Embryonic facial prominence (tissue), 1 donor: Measurements from ENCODE around the gene PIKFYVE.
"Not testable (repeated sequence)": the region's sequence is repeated elsewhere in the genome, so short reads cannot be mapped to it uniquely, and the experiment has no call there.

ENCODE experiments used
- DNase-seq: peaks from one replicate; pipeline ENCODE4 v3.0.0-alpha.2; 2016; ENCODE audit errors: extremely low spot score

Gene PIKFYVE

DNA sequence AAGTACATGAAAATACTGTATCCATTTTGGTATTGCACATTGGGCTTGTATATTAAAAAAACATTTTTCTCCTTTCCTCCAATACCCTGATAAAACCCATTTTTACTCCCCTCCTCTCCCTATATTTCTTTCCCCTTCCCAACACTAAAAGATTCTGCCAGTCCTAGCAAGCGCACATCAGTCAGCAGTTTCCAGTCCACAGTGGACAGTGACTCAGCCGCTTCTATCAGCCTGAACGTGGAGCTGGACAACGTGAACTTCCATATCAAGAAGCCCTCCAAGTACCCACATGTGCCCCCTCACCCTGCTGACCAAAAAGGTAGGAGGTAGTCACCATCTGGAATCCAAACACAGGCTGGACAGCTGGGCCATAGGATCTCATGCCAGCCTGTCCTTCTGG is 38.6 kb downstream of the PIKFYVE start:
- DNase-seq: no peak

DNA sequence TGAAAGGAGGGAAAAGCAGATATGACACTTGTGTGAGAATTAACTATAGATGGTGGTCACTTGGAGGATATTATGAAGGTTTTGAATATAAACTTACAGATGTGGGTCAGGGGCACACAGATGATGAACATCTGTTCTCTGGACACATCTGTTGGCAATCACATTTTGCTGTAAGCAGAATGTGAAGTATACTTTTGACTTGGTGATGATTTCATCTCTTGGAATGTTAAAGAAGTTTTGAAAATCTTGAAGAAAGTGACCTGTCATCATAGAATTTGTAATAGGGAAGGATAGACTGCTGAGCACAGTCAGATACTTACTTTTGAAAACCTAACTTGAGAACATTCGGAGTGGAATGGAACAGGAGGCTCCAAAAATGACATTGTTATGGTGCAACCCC is 40.2 kb downstream of the PIKFYVE start:
- no peak for DNase-seq

DNA sequence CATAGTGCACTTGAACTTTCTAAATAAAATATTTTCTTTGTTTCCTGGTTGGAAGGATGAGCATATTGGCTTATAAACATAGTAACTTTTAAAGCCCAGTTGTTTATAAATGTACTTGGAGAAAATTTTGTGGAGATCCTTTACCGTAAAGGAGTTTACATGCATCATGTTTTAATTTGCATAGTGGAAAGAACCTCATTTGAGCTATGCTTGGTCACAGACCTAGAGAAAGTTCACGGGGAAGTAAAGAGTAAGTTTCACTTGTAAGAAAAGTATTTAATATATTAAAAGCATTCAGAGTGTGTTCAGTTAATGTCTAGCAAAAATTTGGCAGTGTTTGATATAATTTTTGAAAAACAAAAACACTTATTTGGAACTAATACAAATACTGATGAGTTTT is 45.3 kb downstream of the PIKFYVE start:
- no peak for DNase-seq

DNA sequence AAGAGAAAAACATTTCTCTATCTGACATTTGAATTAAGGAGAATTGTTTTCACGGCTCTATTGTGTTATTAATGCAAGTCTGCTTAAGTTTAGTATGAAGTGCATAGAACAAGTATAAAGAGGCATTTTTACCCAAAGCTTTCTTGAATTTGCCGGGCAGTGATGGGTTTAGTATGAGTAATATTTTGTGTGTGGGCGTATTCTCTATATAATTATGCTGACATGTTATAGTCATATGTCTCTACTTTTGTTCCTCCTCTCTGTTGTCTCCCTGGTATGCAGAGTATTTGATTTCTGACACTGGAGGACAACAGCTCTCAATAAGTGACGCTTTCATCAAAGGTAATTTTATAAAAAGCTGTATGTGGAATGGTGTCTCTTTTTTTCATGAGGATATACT is 45.9 kb downstream of the PIKFYVE start:
- DNase-seq: no peak

GRCh38 chr2:208315081-208315788 is 49.2 kb downstream of the PIKFYVE start:
- no peak for DNase-seq

DNA sequence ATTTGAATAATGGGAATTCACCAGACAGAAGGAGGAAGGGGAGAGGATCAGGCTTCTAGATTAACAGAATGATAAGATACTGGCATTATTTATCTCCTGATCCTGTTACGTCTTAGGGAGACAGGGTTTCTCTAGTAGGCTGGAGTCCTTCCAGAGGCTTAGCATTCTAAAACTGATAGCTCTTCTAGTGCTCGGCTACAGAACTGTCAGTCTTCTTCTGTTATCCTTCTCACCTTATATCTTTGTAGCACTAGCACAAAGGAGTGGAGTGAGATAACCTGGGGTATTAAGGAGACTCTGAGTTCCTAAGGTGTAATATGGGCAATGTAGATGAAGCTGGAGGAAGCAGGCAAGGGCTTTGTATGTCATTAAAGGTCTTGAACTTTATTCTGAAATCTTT is 52.1 kb downstream of the PIKFYVE start:
- no peak for DNase-seq

DNA sequence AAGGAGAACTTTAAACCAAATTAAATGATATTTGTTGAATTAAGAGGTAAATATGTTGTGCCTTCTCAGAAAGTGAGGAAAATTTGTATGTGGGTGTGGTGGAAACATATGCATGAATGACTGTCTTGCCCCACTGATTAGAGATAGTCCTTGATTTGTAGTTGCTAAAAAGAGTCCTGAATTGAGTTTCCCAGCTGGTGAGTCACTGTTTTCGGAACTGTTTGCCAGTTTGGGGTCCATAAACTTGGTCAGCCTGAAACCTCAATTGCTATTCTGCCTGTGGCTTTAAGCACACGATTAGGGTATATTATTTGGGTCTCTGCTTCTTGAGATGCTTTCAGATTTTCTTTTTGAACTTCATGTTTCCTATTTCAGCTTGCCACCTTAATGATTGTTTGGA is 53.3 kb downstream of the PIKFYVE start:
- no peak for DNase-seq

- DNase-seq: no peak
Measured at GRCh38 chr2:208320686-208321085, 54.6 kb downstream of the PIKFYVE start.

GRCh38 chr2:208326016-208326415 is 60.0 kb downstream of the PIKFYVE start:
- DNase-seq: no peak

- no peak for DNase-seq
Measured at GRCh38 chr2:208329485-208329884, 63.4 kb downstream of the PIKFYVE start.

GRCh38 chr2:208334230-208334629 is 68.2 kb downstream of the PIKFYVE start:
- DNase-seq: no peak

DNA sequence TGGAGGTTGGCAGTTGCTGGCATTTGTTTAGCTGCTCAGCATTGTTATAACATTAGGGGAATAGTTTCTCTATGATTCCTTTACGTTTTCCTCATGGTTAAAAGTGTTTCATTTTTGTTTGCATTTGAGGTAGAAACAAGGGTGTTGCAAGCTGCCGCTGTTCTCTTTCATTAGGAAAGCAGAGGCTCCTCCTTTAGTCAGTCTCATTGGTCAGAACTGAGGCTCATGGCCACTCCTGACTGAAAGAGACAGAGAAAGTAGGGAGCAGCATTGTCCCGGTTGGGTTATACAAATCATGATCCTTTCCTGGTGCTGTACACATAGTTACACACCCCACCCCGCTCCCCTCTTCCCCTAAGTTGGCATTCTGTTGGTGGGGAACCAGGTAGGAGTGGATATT is 80.7 kb downstream of the PIKFYVE start:
- DNase-seq: no peak

DNA sequence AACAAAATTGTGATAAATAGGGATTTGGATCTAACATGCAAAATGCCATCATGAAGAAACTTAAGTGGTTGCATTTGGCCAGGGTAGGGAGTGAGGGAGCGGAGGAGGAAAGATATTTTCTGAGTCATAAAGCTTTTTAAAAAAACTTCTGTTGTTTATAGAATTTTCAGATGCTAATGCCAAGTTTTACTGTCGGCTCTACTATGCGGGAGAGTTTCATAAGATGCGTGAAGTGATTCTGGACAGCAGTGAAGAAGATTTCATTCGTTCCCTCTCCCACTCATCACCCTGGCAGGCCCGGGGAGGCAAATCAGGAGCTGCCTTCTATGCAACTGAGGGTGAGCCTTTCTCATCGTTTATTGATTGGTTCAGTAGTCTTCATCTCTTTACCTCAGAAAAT is 84.6 kb downstream of the PIKFYVE start:
- no peak for DNase-seq

DNA sequence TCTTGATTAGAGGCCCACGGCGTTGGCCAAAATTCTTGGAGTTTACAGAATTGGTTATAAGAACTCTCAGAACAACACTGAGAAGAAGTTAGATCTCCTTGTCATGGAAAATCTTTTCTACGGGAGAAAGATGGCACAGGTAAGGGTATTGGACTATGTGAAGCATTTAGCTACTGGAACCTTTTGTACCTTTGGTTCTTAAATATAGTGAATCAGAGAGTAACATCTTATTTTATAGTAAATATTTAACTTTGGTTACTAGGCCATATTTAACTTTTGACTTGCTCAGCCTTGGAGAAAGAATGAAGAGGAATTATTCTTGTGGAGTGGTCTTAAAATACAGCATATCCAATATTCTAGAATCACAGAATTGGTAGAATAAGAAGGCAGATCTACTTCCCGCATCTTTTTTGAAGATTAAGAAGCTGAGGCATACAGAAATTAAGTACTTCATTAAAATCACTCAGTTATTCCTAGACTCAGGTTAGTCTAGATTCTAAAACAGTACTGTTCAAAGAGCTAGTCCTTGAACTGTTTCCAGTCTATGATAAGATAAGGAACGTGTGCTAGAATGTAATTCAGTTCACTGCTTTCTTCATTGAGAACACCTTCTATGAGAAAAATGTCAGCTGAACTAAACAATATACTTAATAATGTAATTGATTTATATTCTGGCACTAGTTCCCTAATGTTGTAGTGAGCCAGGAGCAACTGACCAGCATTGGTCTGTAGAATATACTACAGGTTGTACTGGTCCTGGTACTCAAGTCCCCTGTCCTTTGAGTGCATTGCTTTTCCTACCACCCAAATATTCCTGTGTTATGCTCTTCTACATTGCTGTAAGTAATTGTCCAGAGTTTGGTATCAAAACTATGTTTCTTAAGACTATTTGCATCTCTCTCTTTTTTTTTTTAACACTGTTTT is 86.9 kb downstream of the PIKFYVE start:
- no peak for DNase-seq

DNA sequence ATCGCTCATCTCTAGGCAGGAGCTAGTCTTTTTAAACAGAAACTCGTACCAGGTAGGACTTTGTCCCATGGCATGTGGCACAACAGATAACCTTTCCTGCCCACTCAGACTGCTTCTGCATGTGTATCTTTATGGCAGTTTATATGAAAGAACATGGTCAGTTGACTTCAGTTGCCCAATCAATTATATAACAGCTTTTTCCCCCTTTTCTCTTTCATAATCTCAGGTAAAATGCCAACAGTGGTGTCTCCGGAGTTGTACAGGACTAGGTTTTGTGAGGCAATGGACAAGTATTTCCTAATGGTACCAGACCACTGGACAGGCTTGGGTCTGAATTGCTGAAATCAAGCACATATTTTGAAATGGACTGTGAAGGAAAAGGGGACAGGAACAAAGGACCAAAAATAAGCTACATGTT is 88.9 kb downstream of the PIKFYVE start:
- no peak for DNase-seq

DNA sequence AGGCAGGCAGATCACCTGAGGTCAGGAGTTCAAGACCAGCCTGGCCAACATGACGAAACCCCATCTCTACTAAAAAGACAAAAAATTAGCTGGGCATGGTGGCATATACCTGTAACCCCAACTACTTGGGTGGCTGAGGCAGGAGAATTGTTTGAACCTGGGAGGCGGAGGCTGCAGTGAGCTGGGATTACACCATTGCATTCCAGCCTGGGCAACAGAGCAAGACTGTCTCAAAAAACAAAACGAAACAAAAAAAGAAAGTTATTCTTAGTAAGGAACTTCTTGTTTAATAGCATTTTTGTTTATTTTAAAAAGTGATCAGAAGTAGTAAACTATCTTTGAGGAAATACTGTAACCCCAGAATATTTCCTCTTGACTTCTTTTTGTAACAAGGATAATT is 90.4 kb downstream of the PIKFYVE start:
- not testable (repeated sequence) for DNase-seq

DNA sequence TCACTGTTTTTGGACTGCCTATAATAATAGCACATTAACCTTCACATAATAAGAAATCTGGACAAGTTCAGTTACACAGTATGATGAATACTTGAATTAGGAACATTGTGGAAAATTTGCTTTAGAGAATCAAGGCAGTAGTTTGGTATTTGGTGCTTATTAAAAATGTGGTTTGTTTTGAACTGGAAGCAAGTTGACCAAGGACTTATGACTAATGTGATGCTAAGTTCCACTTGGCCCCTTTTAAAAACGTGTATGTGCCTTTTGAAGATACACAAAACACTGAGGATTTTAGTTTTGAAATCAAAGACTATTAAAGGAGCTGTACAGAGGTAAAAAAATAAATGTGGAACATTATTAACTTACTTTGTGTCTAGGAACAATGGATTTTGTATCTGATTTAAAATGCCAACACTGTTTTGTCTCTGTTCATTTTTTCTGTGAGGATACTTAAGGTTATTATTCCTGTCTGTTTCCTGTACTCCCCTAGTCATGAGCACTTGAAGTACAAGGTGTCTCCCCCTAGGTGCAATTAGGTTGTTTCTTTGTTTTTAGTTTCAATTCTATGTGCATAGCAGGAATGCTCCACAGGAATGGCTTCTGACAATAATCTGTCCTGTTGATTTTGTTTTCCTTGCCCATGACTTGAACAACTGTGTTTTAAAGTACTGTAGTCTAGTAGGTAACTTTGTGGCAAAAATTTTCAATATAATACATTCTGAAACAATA is 91.0 kb downstream of the PIKFYVE start:
- DNase-seq: no peak

DNA sequence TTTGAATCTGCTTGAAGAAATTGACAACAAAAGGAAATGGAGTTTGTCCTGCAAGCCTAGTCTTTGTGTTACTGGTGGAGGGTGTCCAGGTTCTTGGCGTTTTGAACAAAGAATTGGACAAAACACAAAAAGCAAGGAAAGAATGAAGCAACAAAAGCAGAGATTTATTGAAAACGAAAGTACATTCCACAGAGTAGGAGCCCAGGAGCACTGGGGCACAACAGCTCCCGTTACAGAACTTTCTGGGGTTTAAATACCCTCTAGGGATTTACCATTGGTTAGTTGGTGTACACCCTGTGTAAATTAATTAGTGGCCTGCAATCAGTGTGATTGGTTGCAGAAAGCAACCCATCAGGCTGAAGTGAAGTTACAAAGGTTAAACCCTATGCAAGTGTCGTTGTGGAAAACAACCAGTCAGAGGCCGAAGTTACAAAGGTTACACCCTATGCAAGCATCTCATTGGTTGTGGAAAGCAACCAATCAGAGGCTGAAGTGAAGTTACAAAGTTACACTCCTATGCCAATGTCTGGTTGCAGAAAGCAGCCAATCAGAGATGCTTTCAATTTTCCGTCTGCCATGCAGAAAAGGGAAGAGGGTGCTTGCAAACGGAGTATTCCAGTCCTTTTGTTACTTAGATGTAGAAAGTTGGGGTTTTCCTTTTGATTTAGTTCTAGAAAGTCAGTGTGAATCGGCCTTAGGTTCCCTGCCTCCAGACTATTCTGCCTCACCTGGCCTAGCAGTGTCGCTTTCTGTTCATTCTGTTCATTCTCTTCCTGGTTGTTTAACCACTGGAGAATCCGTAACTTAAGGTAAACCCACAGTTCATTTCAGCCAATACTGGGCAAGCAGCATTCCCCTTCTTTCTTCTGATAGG is 92.9 kb downstream of the PIKFYVE start:
- no peak for DNase-seq

- DNase-seq: no peak
Measured at GRCh38 chr2:208359632-208359986, 93.6 kb downstream of the PIKFYVE start.

DNA sequence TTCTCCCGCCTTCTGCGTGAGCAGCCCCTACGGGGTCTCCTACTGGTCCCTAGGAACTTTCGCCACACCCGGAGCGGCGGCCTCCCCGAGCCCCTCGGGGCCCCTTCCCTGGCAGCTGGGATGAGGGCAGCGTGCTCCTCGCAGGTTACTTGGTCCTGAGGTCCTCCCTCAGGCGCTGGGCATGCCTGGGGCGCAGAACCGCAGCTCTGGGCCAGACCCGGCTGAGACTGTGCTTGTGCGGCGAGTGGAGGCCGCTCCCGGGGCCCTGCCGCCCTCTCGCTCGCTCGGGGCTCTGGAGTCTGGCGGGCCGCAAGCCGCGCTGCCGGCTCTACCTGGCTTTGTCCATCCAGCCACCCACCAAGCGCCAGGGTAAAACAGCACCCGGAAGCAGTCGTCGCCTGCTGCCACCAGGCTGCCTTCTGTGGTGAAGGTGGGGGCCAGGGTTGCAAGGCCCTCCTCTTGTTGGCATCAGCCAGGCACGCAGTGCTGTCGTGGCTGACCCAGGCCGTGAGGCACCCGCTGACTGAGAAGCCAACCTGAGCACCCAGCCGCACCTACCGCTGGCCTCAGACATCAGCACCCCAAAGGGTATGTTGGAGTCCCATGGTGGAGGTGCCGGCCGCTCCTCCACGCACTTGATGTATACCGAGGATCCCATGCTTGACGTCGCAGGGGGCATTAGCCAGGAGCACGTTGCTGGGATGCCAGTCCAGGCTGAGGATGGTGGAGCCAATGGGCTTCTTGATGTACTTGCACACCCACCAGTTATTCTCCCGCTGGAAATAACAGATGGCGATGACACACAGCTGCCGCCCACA is 94.4 kb downstream of the PIKFYVE start:
- DNase-seq: no peak

DNA sequence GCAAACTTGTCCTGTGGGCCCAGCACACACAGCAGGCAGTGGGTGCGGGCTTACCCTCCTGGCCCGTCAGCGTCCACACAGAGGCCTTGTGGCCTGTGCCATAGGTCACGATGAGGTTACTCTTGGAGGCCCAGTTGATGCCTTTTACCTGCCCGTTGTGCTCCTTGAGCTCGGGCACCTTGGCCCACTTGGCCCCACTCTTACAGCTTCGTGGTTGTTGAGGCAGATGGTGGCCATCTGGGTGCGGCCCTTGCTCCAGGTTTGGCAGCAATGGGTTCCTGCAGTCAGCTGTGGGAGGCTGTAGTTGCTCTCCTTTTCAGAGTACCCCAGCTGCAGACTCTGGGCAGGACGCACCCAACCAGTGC is 95.0 kb downstream of the PIKFYVE start:
- no peak for DNase-seq
